Pancreas (tissue), 10 donors: ENCODE data around the gene SORCS2. TPM values are rescaled to one million over a fixed set of nuclear protein-coding genes. Genes with fewer than 3 reads are reported as not detected.

Source experiments
- ATAC-seq, 4 donors: fragments of 200-7000 bp; cut with Tn5 transposase; one replicate each; pipeline versions ENCODE4 v1.8.0 to v1.9.1; 2020; ENCODE audit warnings: mild to moderate bottlenecking in 4 of 4, moderate library complexity in 4 of 4
- DNase-seq, 6 donors: peaks; one replicate each; pipeline ENCODE4 v3.0.0-alpha.2; 2020
- FAIRE-seq: peaks from 2 replicates; lab custom pipeline; 2012; peaks lifted over from hg19 to GRCh38; lab: Jason Lieb, UNC
- H3K27ac ChIP-seq, 4 donors: fragments of 200-600 bp; sonication (generic); 1 replicate in 3 of 4; 2 replicates in 1 of 4; pipeline versions ENCODE4 v1.5.0 to v1.8.0; 2020
- H3K27me3 ChIP-seq, 4 donors: fragments of 200-600 bp; one replicate each; pipeline ENCODE4 v1.8.0; 2021
- H3K36me3 ChIP-seq, 3 donors: fragments of 200-600 bp; sonication (generic) in 1 of 3; one replicate each; pipeline versions ENCODE4 v1.5.0 to v1.8.0; 2020 to 2021
- H3K4me1 ChIP-seq, 3 donors: fragments of 200-600 bp; one replicate each; pipeline ENCODE4 v1.8.0; 2021
- H3K4me3 ChIP-seq, 4 donors: fragments of 200-600 bp; sonication (generic) in 2 of 4; one replicate each; pipeline versions ENCODE4 v1.5.0 to v1.8.0; 2020 to 2021
- H3K9me3 ChIP-seq, 4 donors: fragments of 200-600 bp; one replicate each; pipeline ENCODE4 v1.8.0; 2021
- CTCF ChIP-seq, 4 donors: fragments of 200-600 bp; sonication (generic) in 3 of 4; IDR thresholded peaks; one replicate each; pipeline versions ENCODE4 v1.5.0 to v1.8.0; 2021; ENCODE audit warnings: antibody characterized with exemption in 4 of 4
- WGBS, 2 donors: extraction: QIAGEN DNeasy Blood & Tissue Kit; methylation state at CpG; one replicate each; pipeline ENCODE4 v1.1.7; 2013; 5-methylcytosine and 5-hydroxymethylcytosine counted together
- intact Hi-C, 3 donors: fragments of 100-400 bp; cut with DNase I; formaldehyde crosslinking; loops; one replicate each; pipeline versions ENCODE4 v1.11.1 to v1.14.2; 2022
- polyA plus RNA-seq, 2 donors: library from polyadenylated mRNA; stranded (reverse); fragments of 200-250 nt; gene quantifications; one replicate each; pipeline ENCODE4 v1.2.3, GENCODE V29; 2013
- total RNA-seq, 6 donors: library from RNA; stranded (reverse); fragmentation: NEBNext Ultra II Directional in 4 of 6; extraction: Animal tissue kit (Norgen Biotek cat#: 25700) in 4 of 6; gene quantifications; one replicate each; pipeline versions ENCODE4 v1.2.1 to v1.2.4, GENCODE V29; 2021 to 2023
- donor health status: healthy with polysubstance abuse.
- donor health status: DM: no; HTN: no; CAD: no; lungs with moderate emphysema.
- donor health status: DM: no; HTN: no; CAD: no.
- donor health status: control.
- donor health status: control.
- donor health status: Bipolar disorder and iron deficiency.
- donor health status: DM: yes; HTN: yes; CAD: no.
- donor health status: DM: no; HTN: no; CAD: no.
- donor health status: DM: no; HTN: no; CAD: no.
- donor health status: DM: yes; HTN: yes; CAD: no.

SORCS2 gene
- total and polyA plus RNA-seq, 8 donors = 0.14 to 1.7 (median 0.42) TPM

- no peaks in the 10 kb centered on the region for H3K36me3 ChIP-seq
- FAIRE-seq = no peak
Measured at GRCh38 chr4:7630568-7631287, 438.4 kb downstream of the SORCS2 start.

GRCh38 chr4:7631288-7632014 lies 439.1 kb downstream of the SORCS2 start:
- H3K27ac ChIP-seq = no peak overlapping the region
- no peaks in the 10 kb centered on the region for H3K27me3 ChIP-seq
- no peak overlapping the region for H3K4me3 ChIP-seq
- ATAC-seq (no peak), FAIRE-seq (no peak), DNase-seq (peak in 1 of 6 donors; percentile 44)
- no peaks in the 10 kb centered on the region for H3K4me1 ChIP-seq
- intact Hi-C loops = no loop called here
- 32 to 41% methylated on average over 10 of the region's 10 CpGs for WGBS, 2 donors
- H3K9me3 ChIP-seq = no peaks in the 10 kb centered on the region
- no peaks in the 10 kb centered on the region for H3K36me3 ChIP-seq
- no peak for TF ChIP-seq CTCF (IDR thresholded peaks at IDR 0.05)

More at GRCh38 chr4:7630568-7631287, 438.4 kb downstream of the SORCS2 start:
- no peak for TF ChIP-seq CTCF (IDR thresholded peaks at IDR 0.05)
- intact Hi-C loops = no loop called here
- peak in 3 of 4 donors; percentile 62 to 73 (median 65) for ATAC-seq
- Histone ChIP-seq H3K9me3 (no peaks in the 10 kb centered on the region), H3K4me1 (no peaks in the 10 kb centered on the region), H3K27me3 (no peaks in the 10 kb centered on the region), H3K27ac (no peak overlapping the region), H3K4me3 (no peak overlapping the region)
- 48 to 58% methylated on average over 17 of the region's 17 CpGs for WGBS, 2 donors
- peak in 2 of 6 donors; percentile 17 to 75 for DNase-seq

GRCh38 chr4:7632341-7632740 lies 440.0 kb downstream of the SORCS2 start:
- WGBS, 2 donors = 45 to 57% methylated on average over 12 of the region's 12 CpGs

GRCh38 chr4:7632971-7633370 lies 440.6 kb downstream of the SORCS2 start:
- WGBS, 2 donors = 52 to 80% methylated on average over 5 of the region's 5 CpGs

More at GRCh38 chr4:7632341-7632740, 440.0 kb downstream of the SORCS2 start:
- intact Hi-C loops = no loop called here
- ATAC-seq = no peak
- Histone ChIP-seq H3K27ac (no peak overlapping the region), H3K36me3 (no peaks in the 10 kb centered on the region), H3K27me3 (no peaks in the 10 kb centered on the region), H3K9me3 (no peaks in the 10 kb centered on the region), H3K4me1 (no peaks in the 10 kb centered on the region), H3K4me3 (no peak overlapping the region)
- peak in 1 of 6 donors; percentile 29 for DNase-seq
- no peak for TF ChIP-seq CTCF (IDR thresholded peaks at IDR 0.05)
- FAIRE-seq = no peak

More at GRCh38 chr4:7632971-7633370, 440.6 kb downstream of the SORCS2 start:
- Histone ChIP-seq H3K4me1 (no peaks in the 10 kb centered on the region), H3K4me3 (no peak overlapping the region), H3K27me3 (no peaks in the 10 kb centered on the region), H3K9me3 (no peaks in the 10 kb centered on the region), H3K27ac (no peak overlapping the region), H3K36me3 (no peaks in the 10 kb centered on the region)
- intact Hi-C loops = no loop called here
- DNase-seq (peak in 1 of 6 donors; percentile 38), FAIRE-seq (no peak), ATAC-seq (no peak)
- TF ChIP-seq CTCF (IDR thresholded peaks at IDR 0.05) = no peak
